GM11168 (cell line): ENCODE results near the gene JAK1.

Source experiments
- in situ Hi-C: fragments of 300-500 bp; cut with MboI; formaldehyde crosslinking; loops from one replicate; pipeline ENCODE4 v1.12.0; 2022; ENCODE audit warnings: low sequenced_read_pairs; ENCODE audit not compliant: unreplicated experiment

Gene JAK1

GRCh38 chr1:64895500-64895899 is 70.8 kb downstream of the JAK1 start:
- in situ Hi-C loops: loop anchor here (10.0 kb wide), 1 partner anchor 69 kb away; the partner anchor contains the start of gene JAK1

DNA sequence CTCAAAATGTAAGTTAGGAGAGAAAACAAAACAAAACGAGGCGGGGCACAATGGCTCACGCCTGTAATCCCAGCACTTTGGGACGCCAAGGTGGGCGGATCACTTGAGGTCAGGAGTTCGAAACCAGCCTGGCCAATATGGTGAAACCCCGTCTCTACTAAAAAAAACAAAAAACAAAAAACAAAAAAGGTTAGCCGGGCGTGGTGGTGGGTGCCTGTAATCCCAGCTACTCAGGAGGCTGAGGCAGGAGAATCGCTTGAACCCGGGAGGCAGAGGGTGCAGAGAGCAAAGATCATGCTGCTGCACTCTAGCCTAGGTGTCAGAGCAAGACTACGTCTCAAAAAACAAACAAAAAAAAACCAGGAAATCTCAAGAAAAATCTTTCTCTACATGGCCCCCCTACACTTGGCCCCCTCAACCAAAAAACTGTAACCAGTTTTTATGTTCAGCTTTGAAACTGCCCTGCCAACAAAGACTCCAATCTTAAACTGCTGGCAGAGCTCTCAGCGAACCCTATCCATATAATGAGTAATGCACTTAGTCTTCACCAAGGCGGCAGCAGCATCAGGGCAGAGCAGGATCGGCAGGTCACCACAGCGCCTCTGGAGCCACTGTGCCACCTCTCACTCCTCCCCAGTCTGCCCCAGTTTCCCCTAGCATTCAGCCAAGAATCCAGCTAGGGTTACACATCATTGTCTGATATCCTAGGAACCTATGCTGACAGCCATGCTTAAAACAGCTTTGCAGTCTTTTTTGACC is 71.7 kb downstream of the JAK1 start:
- in situ Hi-C loops: loop anchor here (10.0 kb wide), 1 partner anchor 70 kb away; the partner anchor contains the start of gene JAK1

DNA sequence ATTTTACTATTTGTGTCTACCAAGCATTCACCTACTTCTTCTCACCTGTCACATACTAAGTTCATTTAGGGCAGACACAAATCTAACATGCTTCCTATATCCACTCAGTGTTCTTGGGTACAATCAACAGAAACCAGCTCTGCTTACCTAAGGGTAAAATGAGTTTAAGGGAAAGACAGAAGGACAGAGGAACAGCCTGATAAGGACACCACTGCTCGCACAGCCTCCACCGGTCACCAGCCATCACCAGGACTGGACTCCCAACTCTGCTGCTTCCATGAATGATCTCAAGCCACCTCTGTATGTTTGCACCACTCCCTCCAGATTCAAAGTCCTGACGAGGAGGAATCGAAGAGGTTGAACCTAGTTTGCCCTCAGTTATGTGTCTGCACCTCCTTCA is 72.4 kb downstream of the JAK1 start:
- in situ Hi-C loops: loop anchor here (10.0 kb wide), 1 partner anchor 71 kb away; the partner anchor contains the start of gene JAK1

DNA sequence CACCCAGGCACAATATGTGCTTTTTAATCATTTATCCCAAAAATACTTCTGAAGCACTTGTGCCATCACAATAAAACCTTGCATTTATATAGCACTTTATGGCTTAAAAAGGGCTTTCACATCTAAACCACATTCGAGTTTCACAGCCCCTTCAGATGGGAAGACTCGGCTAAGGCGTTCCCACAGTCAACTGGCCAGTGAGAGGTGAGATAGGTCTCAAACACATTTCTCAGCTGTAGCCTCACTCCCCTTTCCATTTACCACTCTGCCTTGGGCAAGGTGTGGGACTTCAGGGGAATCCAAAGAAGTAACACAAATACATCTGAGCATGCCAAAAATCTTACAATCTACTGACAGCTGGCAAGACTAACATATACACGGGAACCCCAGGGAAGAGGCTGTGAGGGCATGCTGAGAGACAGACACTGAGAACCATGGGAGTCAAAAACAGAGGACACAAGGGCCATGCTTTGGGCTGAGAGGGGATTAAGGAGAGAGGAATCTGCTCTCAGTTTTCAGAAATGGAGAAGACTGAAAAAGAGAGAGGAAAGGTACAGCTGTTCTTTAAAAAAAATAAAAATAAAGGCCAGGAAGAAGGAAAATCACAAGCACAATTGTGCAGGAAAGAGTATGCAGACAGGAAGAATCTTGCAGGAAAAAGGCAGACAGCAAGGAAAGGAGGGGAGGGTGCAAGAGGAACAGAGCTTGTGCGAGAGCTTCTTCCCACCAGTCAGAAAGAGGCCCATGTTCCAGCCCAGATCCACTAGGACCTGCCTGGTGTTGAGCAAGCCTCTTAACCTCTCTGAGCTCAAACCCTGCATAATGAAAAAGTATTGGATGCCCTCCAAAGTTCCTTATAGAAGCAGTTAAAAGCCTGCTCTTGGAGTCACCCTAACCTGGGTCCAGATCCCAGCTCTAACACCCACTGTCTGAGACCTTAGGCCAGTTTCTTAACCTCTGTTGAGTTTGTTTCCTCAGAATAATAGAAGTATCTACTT is 73.5 kb downstream of the JAK1 start:
- in situ Hi-C loops: loop anchor here (10.0 kb wide), 1 partner anchor 72 kb away; the partner anchor contains the start of gene JAK1

DNA sequence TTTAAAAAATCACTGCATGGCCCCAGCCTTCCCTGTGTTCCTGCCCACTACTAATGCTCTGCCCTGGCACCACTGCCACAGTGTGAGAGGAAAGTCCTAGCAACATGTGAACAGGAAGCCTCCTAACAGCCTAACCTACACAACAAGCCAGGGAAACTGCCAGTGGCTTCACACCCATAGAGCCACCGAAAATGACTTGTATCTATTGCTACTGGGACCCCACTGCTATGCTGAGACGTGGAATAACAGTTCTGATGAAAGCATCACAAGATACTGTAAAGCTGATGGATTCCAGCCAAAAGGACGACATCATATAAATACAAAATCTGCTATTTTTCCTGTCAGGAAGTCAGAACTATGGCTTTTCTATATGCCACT is 74.9 kb downstream of the JAK1 start:
- in situ Hi-C loops: loop anchor here (10.0 kb wide), 1 partner anchor 73 kb away; the partner anchor contains the start of gene JAK1

GRCh38 chr1:64890699-64891447 is 75.5 kb downstream of the JAK1 start:
- in situ Hi-C loops: loop anchor here (10.0 kb wide), 1 partner anchor 74 kb away; the partner anchor contains the start of gene JAK1

DNA sequence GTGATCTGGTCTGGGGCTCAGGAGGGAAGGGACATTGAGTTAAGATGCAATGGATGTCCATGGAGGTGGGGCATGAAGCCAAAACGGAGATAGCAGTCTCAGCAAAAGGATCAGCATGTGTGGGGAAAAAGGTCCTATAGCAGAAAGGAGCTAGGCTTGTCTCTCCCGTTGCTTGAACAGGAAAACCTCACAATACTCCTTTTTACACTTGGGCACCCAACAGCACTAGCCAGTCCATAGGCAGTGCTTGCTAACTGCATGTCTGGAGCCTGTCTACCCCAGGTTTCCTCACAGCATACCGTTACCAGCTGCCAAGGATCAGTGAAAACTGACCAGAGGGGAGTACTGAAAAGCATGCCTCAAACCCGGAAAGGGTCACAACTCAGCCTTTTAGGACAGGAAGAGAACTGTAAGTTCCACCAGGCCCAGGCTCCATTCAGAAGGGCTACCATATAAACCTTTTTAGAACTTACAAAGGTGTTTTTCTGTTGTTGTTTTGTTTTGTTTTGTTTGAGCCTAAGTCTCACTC is 78.6 kb downstream of the JAK1 start:
- in situ Hi-C loops: no loop called here

GRCh38 chr1:64886877-64887276 is 79.5 kb downstream of the JAK1 start:
- in situ Hi-C loops: no loop called here

DNA sequence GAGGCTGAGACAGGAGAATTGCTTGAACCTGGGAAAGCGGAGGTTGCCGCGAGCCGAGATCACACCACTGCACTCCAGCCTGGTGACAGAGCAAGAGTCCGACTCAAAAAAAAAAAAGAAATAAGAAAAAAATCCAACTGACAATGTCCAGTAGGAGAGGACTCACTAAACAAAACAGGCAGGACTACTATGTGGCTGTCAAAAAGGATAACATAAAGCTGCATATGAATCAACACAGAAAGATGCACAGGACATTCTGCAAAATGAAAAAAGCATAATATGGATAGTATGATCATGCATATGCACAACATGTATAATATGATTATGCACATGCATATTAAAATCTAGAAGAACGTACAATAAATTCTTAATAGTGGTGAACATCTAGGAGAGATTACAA is 80.7 kb downstream of the JAK1 start:
- in situ Hi-C loops: no loop called here

GRCh38 chr1:64884261-64885040 is 81.9 kb downstream of the JAK1 start:
- in situ Hi-C loops: no loop called here

DNA sequence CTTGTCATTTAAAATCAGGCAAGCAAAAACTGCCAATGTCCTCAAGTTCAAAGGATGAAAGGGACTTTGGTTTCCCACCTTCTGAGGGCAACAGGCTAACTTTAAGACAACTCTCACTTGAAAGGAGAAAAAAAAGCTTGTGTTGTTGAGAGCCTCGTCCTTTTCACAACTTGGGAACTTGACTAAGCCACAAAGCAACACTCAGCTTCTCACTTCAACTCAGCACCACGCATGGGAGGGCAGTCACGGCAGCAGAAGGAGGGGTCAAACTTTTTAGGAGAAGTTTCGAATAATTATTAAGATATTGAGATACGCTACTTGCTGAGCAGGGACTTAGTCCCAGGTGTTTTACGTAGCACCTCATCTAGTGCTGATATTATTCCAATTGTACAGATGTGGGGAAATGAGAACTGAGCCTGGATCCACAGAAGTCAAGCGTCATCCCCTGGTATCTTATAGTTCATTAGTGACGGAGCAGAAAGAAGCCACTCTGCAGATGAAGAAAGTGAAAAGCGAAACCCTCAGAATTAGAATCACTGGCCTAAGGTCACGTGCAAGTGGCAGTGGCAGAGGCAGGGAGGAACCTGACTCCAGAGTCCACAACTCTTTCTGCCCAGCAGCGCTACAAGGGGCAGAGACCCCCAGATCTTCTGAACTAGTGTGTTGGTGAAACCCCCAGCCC is 83.6 kb downstream of the JAK1 start:
- in situ Hi-C loops: no loop called here

GRCh38 chr1:64881281-64881680 is 85.1 kb downstream of the JAK1 start:
- in situ Hi-C loops: no loop called here

DNA sequence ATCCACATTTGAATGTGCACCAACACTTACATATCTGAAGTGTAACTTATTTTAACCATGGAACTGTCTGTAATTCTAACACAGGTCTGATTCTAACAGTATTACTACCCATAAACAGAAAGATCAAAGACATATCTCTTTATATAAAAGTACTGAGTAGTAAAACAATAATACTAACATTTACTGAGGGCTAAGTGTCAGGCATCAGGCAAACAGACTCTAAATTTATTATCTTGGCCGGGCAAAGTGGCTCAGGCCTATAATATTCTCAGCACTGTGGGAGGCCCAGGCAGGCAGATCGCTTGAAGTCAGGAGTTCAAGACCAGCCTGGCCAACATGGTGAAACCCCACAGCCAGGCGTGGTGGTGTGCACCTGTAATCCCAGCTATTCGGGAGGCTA is 85.9 kb downstream of the JAK1 start:
- in situ Hi-C loops: no loop called here

DNA sequence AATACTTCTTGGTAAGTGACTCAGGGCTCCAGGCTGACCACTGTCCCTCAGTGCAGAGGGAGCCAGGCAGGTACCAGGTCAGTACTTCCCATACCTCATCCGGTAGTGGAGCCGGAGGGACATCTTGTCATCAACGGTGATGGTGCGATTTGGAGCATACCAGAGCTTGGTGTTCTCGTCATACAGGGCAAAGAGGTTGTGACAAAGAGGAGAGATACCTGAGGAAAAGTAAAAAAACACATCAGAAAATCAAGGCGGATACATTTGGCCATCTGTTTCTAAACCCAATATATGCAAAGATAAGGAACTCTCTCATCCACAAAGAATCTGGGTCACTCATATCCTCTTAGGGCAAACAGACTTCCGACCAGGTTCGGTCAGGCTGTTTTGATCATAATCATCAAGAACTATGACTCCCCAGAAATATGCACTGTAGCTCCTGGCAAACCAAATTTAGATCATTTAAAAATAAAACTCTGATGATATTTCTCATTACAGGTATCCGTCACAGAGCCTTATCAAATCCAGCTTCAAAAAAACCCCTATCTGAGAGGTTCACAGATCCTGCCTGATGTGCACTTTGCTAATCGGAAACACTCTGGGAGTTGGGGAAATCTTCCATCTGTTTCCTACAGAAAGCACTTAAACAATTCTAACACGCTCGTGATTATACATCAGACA is 87.3 kb downstream of the JAK1 start:
- in situ Hi-C loops: no loop called here

DNA sequence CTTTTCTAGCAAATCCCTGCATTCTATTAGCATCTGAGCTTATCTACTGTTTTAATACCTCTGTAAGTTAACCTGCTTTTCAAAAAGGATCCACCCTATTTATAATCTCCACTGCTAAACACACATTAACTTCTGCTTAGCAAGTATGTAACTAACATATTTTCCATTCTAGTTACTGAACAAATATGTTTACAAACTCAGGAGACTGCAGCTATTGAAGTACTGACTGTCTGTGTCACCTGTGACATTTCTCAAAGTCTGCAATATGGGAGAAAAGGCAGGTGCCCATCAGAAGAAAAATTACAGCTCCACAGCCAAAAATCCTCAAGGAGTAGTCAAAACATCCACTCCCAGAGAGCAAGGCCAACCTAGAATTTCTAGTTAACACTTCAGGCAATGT is 88.3 kb downstream of the JAK1 start:
- in situ Hi-C loops: no loop called here

DNA sequence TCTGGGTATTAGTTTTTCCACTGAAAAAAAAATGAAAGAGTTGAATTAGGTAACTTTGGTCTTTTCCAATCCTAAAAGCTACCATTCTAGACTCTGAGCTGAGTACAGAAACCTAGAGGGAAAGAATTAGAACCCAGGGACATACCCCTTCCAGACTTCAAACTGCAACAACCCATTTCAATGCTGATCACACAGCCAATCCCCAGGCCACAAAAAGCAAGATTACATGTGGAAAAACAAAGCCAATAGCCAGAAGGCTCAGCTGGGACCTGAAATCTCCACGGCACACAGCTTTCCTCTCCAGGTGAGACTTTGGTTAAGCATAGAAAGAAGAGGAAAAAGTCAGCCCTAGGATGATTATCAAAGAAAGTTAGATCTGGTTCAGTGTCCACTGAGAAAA is 88.8 kb downstream of the JAK1 start:
- in situ Hi-C loops: no loop called here

GRCh38 chr1:64877151-64877550 is 89.2 kb downstream of the JAK1 start:
- in situ Hi-C loops: no loop called here

GRCh38 chr1:64875606-64876005 is 90.7 kb downstream of the JAK1 start:
- in situ Hi-C loops: no loop called here
